Caco-2 (cell line): ENCODE measurements around the gene ASTN2. TPM values are rescaled to one million over a fixed set of nuclear protein-coding genes. Genes with fewer than 3 reads are reported as not detected.

ENCODE experiments used
- BruUV-seq: library from RNA; stranded (reverse); fragments of 400-500 nt; replicated peaks from 2 replicates; lab custom pipeline; 2021; lab: Mats Ljungman, UMichigan
- CTCF ChIA-PET: fragments of 300-600 bp; sonication (Branson Sonifier 250); formaldehyde crosslinking; loops from one replicate; lab custom pipeline; 2022; ENCODE audit warnings: antibody characterized with exemption; lab: Charles Lee
- POLR2A ChIA-PET: fragments of 300-600 bp; sonication (Branson Sonifier 250); formaldehyde crosslinking; loops from one replicate; lab custom pipeline; 2022; ENCODE audit warnings: antibody characterized with exemption; lab: Charles Lee
- DNase-seq, 2 experiments: peaks; one replicate each; pipeline versions ENCODE4 v3.0.0 to v3.0.0-alpha.2; 2020 to 2022
- H3K27me3 ChIP-seq: replicated peaks from 2 replicates; pipeline ENCODE4 v1.6.0; 2011; ENCODE audit warnings: low read length; ENCODE audit not compliant: control insufficient read depth, insufficient read depth
- H3K36me3 ChIP-seq: 2 replicates; pipeline ENCODE4 v1.5.1; 2011; ENCODE audit warnings: low read length; ENCODE audit not compliant: control insufficient read depth, insufficient read depth
- H3K4me1 ChIP-seq: fragments of 250-450 bp; sonication (Bioruptor Pico); 2 replicates; pipeline ENCODE4 v1.5.1; 2020; ENCODE audit warnings: mild to moderate bottlenecking
- H3K4me3 ChIP-seq: 2 replicates; pipeline ENCODE4 v1.5.1; 2011; ENCODE audit warnings: low read depth, mild to moderate bottlenecking, control low read depth, low read length
- H3K9me3 ChIP-seq: fragments of 250-450 bp; sonication (Bioruptor Pico); 2 replicates; pipeline ENCODE4 v1.5.1; 2020; ENCODE audit warnings: mild to moderate bottlenecking, moderate library complexity
- H3K27ac Mint-ChIP-seq: one replicate; pipeline ENCODE4 v1.8.0; 2022; ENCODE audit warnings: mixed read lengths; ENCODE audit not compliant: unreplicated experiment
- H3K27me3 Mint-ChIP-seq: one replicate; pipeline ENCODE4 v1.8.0; 2022; ENCODE audit warnings: mixed read lengths; ENCODE audit not compliant: insufficient read depth, unreplicated experiment
- H3K36me3 Mint-ChIP-seq: one replicate; pipeline ENCODE4 v1.8.0; 2022; ENCODE audit warnings: mild to moderate bottlenecking, mixed read lengths; ENCODE audit not compliant: insufficient read depth, unreplicated experiment
- H3K4me1 Mint-ChIP-seq: one replicate; pipeline ENCODE4 v1.8.0; 2022; ENCODE audit warnings: low read depth, mixed read lengths; ENCODE audit not compliant: unreplicated experiment
- H3K4me3 Mint-ChIP-seq: one replicate; pipeline ENCODE4 v1.8.0; 2022; ENCODE audit warnings: mild to moderate bottlenecking, moderate library complexity, mixed read lengths; ENCODE audit not compliant: unreplicated experiment
- H3K9me3 Mint-ChIP-seq: one replicate; pipeline ENCODE4 v1.8.0; 2022; ENCODE audit warnings: mixed read lengths; ENCODE audit not compliant: unreplicated experiment
- CTCF ChIP-seq, 2 experiments: fragments of 200-600 bp in 1 of 2; IDR thresholded peaks; 1 replicate in 1 of 2; 2 replicates in 1 of 2; pipeline versions ENCODE4 v1.5.1 to v1.8.0; 2011 to 2022; ENCODE audit warnings: antibody characterized with exemption in 1 of 2, control low read depth in 1 of 2, inconsistent platforms in 1 of 2, low read depth in 1 of 2, low read length in 1 of 2, mild to moderate bottlenecking in 1 of 2, moderate library complexity in 1 of 2; ENCODE audit not compliant: insufficient read depth in 1 of 2, severe bottlenecking in 1 of 2, unreplicated experiment in 1 of 2
- intact Hi-C: fragments of 100-400 bp; cut with micrococcal nuclease; formaldehyde crosslinking; loops from one replicate; pipeline ENCODE4 v1.10.0; 2022; ENCODE audit not compliant: unreplicated experiment
- total RNA-seq: library from RNA; stranded (reverse); gene quantifications from 2 replicates; pipeline ENCODE4 v1.2.3, GENCODE V29; 2022

ASTN2 gene
- total RNA-seq, 1 experiment from 2014 or later, result 12.7 TPM

- H3K9me3 Mint-ChIP-seq, result no peaks in the 10 kb centered on the region
- intact Hi-C loops, result no loop called here
- no peaks in the 10 kb centered on the region for H3K27me3 Mint-ChIP-seq
- H3K27ac Mint-ChIP-seq, result no peak overlapping the region
- ChIA-PET POLR2A (no interaction called here), CTCF (no interaction called here)
- no peaks in the 10 kb centered on the region for H3K36me3 Mint-ChIP-seq
- Histone ChIP-seq H3K4me3 (no peak overlapping the region), H3K4me1 (no peaks in the 10 kb centered on the region), H3K9me3 (no peaks in the 10 kb centered on the region), H3K27me3 (no peaks in the 10 kb centered on the region), H3K36me3 (no peaks in the 10 kb centered on the region)
- TF ChIP-seq CTCF (IDR thresholded peaks at IDR 0.05; ENCODE audit: insufficient read depth in 1 of 2, low read depth in 1 of 2, low read length in 1 of 2, severe bottlenecking in 1 of 2, unreplicated experiment in 1 of 2), result no peak
- no peak for DNase-seq
- BruUV-seq, result no TSS peak
- no peak overlapping the region for H3K4me3 Mint-ChIP-seq
- H3K4me1 Mint-ChIP-seq, result no peaks in the 10 kb centered on the region
These were observed 107.2 kb downstream of the ASTN2 start for GRCh38 chr9:117307701-117308100.

GRCh38 chr9:117306032-117306431 lies 108.8 kb downstream of the ASTN2 start:
- Mint-ChIP-seq H3K27ac (no peak overlapping the region), H3K9me3 (no peaks in the 10 kb centered on the region), H3K4me3 (no peak overlapping the region), H3K27me3 (peaks cover 2% of the 10 kb centered on the region), H3K36me3 (no peaks in the 10 kb centered on the region), H3K4me1 (no peaks in the 10 kb centered on the region)
- Histone ChIP-seq H3K36me3 (no peaks in the 10 kb centered on the region), H3K4me3 (no peak overlapping the region), H3K9me3 (no peaks in the 10 kb centered on the region), H3K4me1 (no peaks in the 10 kb centered on the region), H3K27me3 (no peaks in the 10 kb centered on the region)
- no TSS peak for BruUV-seq
- no peak for TF ChIP-seq CTCF (IDR thresholded peaks at IDR 0.05; ENCODE audit: insufficient read depth in 1 of 2, low read depth in 1 of 2, low read length in 1 of 2, severe bottlenecking in 1 of 2, unreplicated experiment in 1 of 2)
- intact Hi-C loops, result no loop called here
- DNase-seq, result no peak
- ChIA-PET POLR2A (no interaction called here), CTCF (no interaction called here)

- no peak for DNase-seq
- BruUV-seq, result no TSS peak
- Mint-ChIP-seq H3K27me3 (peaks cover 4% of the 10 kb centered on the region), H3K27ac (no peak overlapping the region), H3K9me3 (no peaks in the 10 kb centered on the region), H3K4me3 (no peak overlapping the region), H3K4me1 (no peaks in the 10 kb centered on the region), H3K36me3 (no peaks in the 10 kb centered on the region)
- intact Hi-C loops, result no loop called here
- Histone ChIP-seq H3K9me3 (no peaks in the 10 kb centered on the region), H3K36me3 (no peaks in the 10 kb centered on the region), H3K4me3 (no peak overlapping the region), H3K4me1 (no peaks in the 10 kb centered on the region), H3K27me3 (no peaks in the 10 kb centered on the region; the same call in 1 of the 2 replicates)
- TF ChIP-seq CTCF (IDR thresholded peaks at IDR 0.05; ENCODE audit: insufficient read depth in 1 of 2, low read depth in 1 of 2, low read length in 1 of 2, severe bottlenecking in 1 of 2, unreplicated experiment in 1 of 2), result no peak
- CTCF ChIA-PET, result no interaction called here
- POLR2A ChIA-PET, result no interaction called here
These were observed 109.4 kb downstream of the ASTN2 start for GRCh38 chr9:117305454-117305853.
